Psoas muscle (tissue), 8 donors: ENCODE data around the gene GPR157. TPM values are rescaled to one million over a fixed set of nuclear protein-coding genes. Genes with fewer than 3 reads are reported as not detected.

Experiments used
- ATAC-seq, 4 donors: fragments of 200-7000 bp; cut with Tn5 transposase; one replicate each; pipeline ENCODE4 v1.9.1; 2020; ENCODE audit warnings: moderate library complexity in 3 of 4, mild to moderate bottlenecking in 2 of 4
- DNase-seq, 2 donors: peaks; one replicate each; pipeline ENCODE4 v3.0.0-alpha.2; 2020
- H3K27ac ChIP-seq: fragments of 200-600 bp; one replicate; pipeline ENCODE4 v1.8.0; 2022
- H3K27me3 ChIP-seq, 3 donors: fragments of 200-600 bp in 1 of 3; one replicate each; pipeline versions ENCODE4 v1.6.1 to v1.8.0; 2013 to 2022; ENCODE audit warnings: low read length in 2 of 3, mild to moderate bottlenecking in 2 of 3, moderate library complexity in 1 of 3; ENCODE audit not compliant: insufficient read depth in 3 of 3
- H3K36me3 ChIP-seq, 2 donors: fragments of 200-600 bp in 1 of 2; one replicate each; pipeline versions ENCODE4 v1.6.1 to v1.8.0; 2013 to 2022; ENCODE audit warnings: low read depth in 1 of 2, mild to moderate bottlenecking in 1 of 2, moderate library complexity in 1 of 2; ENCODE audit not compliant: insufficient read depth in 1 of 2
- H3K4me1 ChIP-seq: fragments of 200-600 bp; one replicate; pipeline ENCODE4 v1.8.0; 2022
- H3K4me3 ChIP-seq: fragments of 200-600 bp; one replicate; pipeline ENCODE4 v1.8.0; 2022; ENCODE audit warnings: mild to moderate bottlenecking
- H3K9me3 ChIP-seq: fragments of 200-600 bp; one replicate; pipeline ENCODE4 v1.8.0; 2022
- CTCF ChIP-seq: fragments of 200-600 bp; IDR thresholded peaks from one replicate; pipeline ENCODE4 v1.8.0; 2022; ENCODE audit warnings: antibody characterized with exemption
- WGBS, 3 donors: extraction: QIAGEN DNeasy Blood & Tissue Kit; methylation state at CpG; one replicate each; pipeline versions ENCODE4 v1.1.6 to v1.1.7; 2013; 5-methylcytosine and 5-hydroxymethylcytosine counted together
- intact Hi-C, 2 donors: fragments of 100-400 bp; cut with DNase I; formaldehyde crosslinking; loops; one replicate each; pipeline versions ENCODE4 v1.11.0 to v1.14.2; 2022
- long read RNA-seq, 2 donors: library from polyadenylated mRNA; unstranded; transcript quantifications; one replicate each; pipeline ENCODE4 v2.0.0, GENCODE V29; 2021
- polyA plus RNA-seq, 3 donors: library from polyadenylated mRNA; stranded (reverse); fragments of 200-250 nt; gene quantifications; one replicate each; pipeline ENCODE4 v1.2.3, GENCODE V29; 2013
- total RNA-seq, 4 donors: library from RNA; stranded (reverse); fragmentation: NEBNext Ultra II Directional in 2 of 4; extraction: Animal tissue kit (Norgen Biotek cat#: 25700) in 2 of 4; gene quantifications; one replicate each; pipeline versions ENCODE4 v1.2.1 to v1.2.4, GENCODE V29; 2021 to 2023
- donor health status: healthy with polysubstance abuse.
- donor health status: DM: no; HTN: no; CAD: no; lungs with moderate emphysema.
- donor health status: Bipolar disorder and iron deficiency.
- donor health status: healthy.
- donor health status: DM: yes; HTN: yes; CAD: no.
- donor health status: DM: no; HTN: no; CAD: no.
- donor health status: DM: no; HTN: no; CAD: no.
- donor health status: DM: yes; HTN: yes; CAD: no.

Gene GPR157
- total RNA-seq (10 to 100 TPM; 13.1 to 49.5 (median 33.4) TPM), polyA plus RNA-seq (10 to 100 TPM; 11.6 to 21.6 (median 15.7) TPM)
- long read RNA-seq, donor 1, full-length matches to known transcripts: 4 of 9 reads
- long read RNA-seq, donor 1, partial matches to known transcripts: 0 of 9 reads
- long read RNA-seq, donor 1, other reads (novel, unspliced or antisense): 5 of 9 reads
- long read RNA-seq, donor 2, partial matches to known transcripts: 3 of 19 reads
- long read RNA-seq, donor 2, other reads (novel, unspliced or antisense): 16 of 19 reads

DNA sequence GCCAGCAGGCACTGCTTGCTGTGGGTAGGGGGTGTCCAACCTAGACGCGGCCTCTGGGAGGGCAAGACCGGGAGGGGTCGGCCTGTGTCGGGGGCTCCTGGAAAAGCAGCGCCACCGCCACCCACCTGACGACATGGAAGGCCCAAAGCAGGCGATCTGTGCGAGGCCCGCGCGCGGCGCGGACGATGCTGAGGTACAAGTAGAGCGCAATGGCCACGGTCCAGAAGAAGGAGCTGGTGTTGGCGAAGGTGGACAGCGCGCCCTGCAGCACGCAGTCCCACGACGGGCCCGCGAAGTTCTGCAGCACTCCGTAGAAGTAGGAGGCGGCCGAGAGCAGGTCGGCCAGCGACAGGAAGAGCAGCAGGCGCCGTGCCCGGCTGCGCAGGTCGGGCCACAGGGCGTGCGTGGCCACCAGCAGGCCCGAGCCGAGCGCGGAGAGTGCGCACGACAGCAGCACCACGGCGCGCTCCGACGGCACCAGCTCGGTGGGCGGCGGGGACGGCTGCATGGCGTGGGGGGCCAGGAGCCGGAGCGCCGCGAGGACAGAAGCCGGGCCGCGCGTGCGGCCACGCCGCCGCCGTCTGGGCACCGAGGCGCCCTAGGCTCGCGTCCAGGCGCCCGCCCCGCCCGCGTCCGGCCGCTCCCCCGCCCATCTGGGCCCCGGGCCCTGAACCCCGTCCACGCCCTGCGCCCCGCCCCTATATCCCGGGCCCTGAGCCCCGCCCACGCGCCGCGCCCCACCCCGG is at the start of gene GPR157:
TSS of gene GPR157 (minus strand) at position 583 of the 746 bp plus-strand sequence. CDS start at position 508, 75 bp downstream.
- Histone ChIP-seq H3K27ac (peak within 1 kb of the TSS; percentile 93), H3K9me3 (no peaks in the 10 kb centered on the region), H3K27me3 (no peaks in the 10 kb centered on the region), H3K4me1 (peaks cover 37% of the 10 kb centered on the region), H3K4me3 (peak within 1 kb of the TSS; percentile 87), H3K36me3 (no peaks in the 10 kb centered on the region)
- peak; percentile 16 for TF ChIP-seq CTCF
- 1 to 3% (median 1%) methylated on average over 54 to 92 of the region's 92 CpGs for WGBS, 3 donors
- intact Hi-C loops: loop anchor here in 1 of 2 donors (5.0 kb wide), 1 partner anchor 104 kb away; the partner anchor contains the start of gene H6PD
- ATAC-seq (peak; percentile 85 to 93 (median 92)), DNase-seq (peak; percentile 92 to 95)

GRCh38 chr1:9174762-9175161 is 45.9 kb upstream of the GPR157 start:
- ATAC-seq: no peak
- H3K36me3 ChIP-seq: no peaks in the 10 kb centered on the region
- H3K4me1 ChIP-seq: no peaks in the 10 kb centered on the region
- no peaks in the 10 kb centered on the region for H3K9me3 ChIP-seq
- no peak overlapping the region for H3K4me3 ChIP-seq
- DNase-seq: no peak
- H3K27ac ChIP-seq: no peak overlapping the region
- no peak for TF ChIP-seq CTCF
- no peaks in the 10 kb centered on the region for H3K27me3 ChIP-seq
- 86 to 90% (median 88%) methylated on average over 10 of the region's 10 CpGs for WGBS, 3 donors
- intact Hi-C loops: loop anchor here in 1 of 2 donors (5.0 kb wide), 1 partner anchor 37 kb away; no protein-coding TSS in a partner anchor

DNA sequence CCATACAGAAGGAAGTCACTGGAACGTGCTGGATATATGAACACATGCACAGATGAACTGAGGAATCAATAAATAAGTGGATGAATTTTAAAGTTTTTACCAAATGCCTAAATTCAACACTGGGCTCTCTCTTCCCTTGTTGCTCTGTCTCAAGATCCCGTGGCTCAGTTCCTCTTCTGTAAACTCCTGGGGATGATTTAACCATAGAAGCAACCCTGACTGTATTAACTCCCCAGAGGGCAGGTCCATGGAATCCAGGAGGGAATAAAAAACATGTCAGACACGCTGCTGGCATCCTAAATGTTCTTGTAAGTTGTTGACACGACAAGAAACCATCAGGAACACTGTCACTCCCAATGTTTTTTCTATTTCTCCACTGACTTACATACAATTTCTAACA is 45.3 kb upstream of the GPR157 start:
- Histone ChIP-seq H3K36me3 (no peaks in the 10 kb centered on the region), H3K27ac (no peak overlapping the region), H3K27me3 (no peaks in the 10 kb centered on the region), H3K4me3 (no peak overlapping the region), H3K4me1 (no peaks in the 10 kb centered on the region), H3K9me3 (no peaks in the 10 kb centered on the region)
- DNase-seq (no peak), ATAC-seq (no peak)
- intact Hi-C loops: no loop called here
- TF ChIP-seq CTCF: no peak
- WGBS, 3 donors: 52 to 60% (median 57%) methylated on average over 4 of the region's 4 CpGs

GRCh38 chr1:9169601-9170137 is 40.8 kb upstream of the GPR157 start:
- DNase-seq (no peak), ATAC-seq (no peak)
- Histone ChIP-seq H3K4me3 (no peak overlapping the region), H3K9me3 (no peaks in the 10 kb centered on the region), H3K27me3 (no peaks in the 10 kb centered on the region), H3K4me1 (no peaks in the 10 kb centered on the region), H3K36me3 (no peaks in the 10 kb centered on the region), H3K27ac (no peak overlapping the region)
- intact Hi-C loops: no loop called here
- WGBS, 3 donors: 94 to 96% (median 95%) methylated on average over 10 of the region's 10 CpGs
- TF ChIP-seq CTCF: no peak
